Progenitor cell of endocrine pancreas (in vitro differentiated cells): ENCODE measurements around the gene RGL4. TPM values are rescaled to one million over a fixed set of nuclear protein-coding genes. Genes with fewer than 3 reads are reported as not detected.
"Not testable (repeated sequence)": the region's sequence is repeated elsewhere in the genome, so short reads cannot be mapped to it uniquely, and the experiment has no call there.

Source experiments
- DNase-seq: peaks from one replicate; pipeline ENCODE4 v3.0.0; 2021; ENCODE audit warnings: low spot score; ENCODE audit not compliant: unreplicated experiment
- H3K27ac Mint-ChIP-seq: 2 replicates; pipeline ENCODE4 v1.8.0; 2021; ENCODE audit warnings: mild to moderate bottlenecking, moderate library complexity, mixed read lengths
- H3K27me3 Mint-ChIP-seq: 2 replicates; pipeline ENCODE4 v1.8.0; 2021; ENCODE audit warnings: mixed read lengths
- H3K36me3 Mint-ChIP-seq: 2 replicates; pipeline ENCODE4 v1.8.0; 2022; ENCODE audit warnings: mixed read lengths; ENCODE audit not compliant: insufficient read depth
- H3K4me1 Mint-ChIP-seq: 2 replicates; pipeline ENCODE4 v1.8.0; 2021; ENCODE audit warnings: low read depth, mixed read lengths
- H3K4me3 Mint-ChIP-seq: 2 replicates; pipeline ENCODE4 v1.8.0; 2021; ENCODE audit warnings: low read depth, mild to moderate bottlenecking, moderate library complexity, mixed read lengths
- H3K9me3 Mint-ChIP-seq: 2 replicates; pipeline ENCODE4 v1.8.0; 2021; ENCODE audit warnings: low read depth, mixed read lengths
- total RNA-seq: library from RNA; stranded (reverse); gene quantifications from 2 replicates; pipeline ENCODE4 v1.2.1, GENCODE V29; 2021
- TF ChIP-seq, protein P1 (sequence below): fragments of 200-600 bp; sonication (generic); IDR thresholded peaks from one replicate; pipeline ENCODE4 v1.5.0; 2021; ENCODE audit warnings: antibody characterized with exemption, mild to moderate bottlenecking; ENCODE audit not compliant: unreplicated experiment

The RGL4 gene
- total RNA-seq, 1 donor from 2014 or later, result 0.07 TPM

DNA sequence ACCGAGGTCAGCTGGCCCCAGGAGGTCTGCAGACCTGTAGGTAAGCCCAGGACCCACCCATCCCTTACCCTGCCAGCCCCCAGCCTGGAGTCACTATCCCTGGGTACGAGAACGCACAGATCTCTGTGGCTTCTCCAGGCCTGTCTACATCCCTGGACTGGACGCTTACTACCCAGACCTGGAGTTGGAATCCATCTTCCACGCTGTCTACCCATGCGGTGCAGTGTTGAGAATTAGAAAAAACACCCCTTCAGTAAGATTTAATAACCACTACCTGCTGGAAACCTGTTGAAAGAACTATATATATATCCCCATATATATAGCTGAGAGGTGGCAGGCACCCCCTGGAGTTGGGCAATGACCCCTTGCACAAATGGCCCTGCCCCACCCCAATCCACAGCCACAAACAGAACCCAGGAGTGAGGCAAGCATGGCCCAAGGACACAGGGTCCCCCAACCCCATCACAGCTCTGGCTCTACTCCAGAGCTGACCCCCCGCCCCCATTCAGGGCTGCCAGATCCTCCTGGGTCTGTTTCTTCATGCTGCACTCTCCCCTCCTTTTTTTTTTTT lies 17.7 kb upstream of the RGL4 start:
- Mint-ChIP-seq H3K4me3 (no peak overlapping the region), H3K27me3 (no peaks in the 10 kb centered on the region), H3K9me3 (no peaks in the 10 kb centered on the region), H3K4me1 (peaks cover 29% of the 10 kb centered on the region), H3K36me3 (peaks cover 5% of the 10 kb centered on the region), H3K27ac (peak overlapping the region; percentile 54)
- DNase-seq, result no peak
- TF ChIP-seq, protein P1, sequence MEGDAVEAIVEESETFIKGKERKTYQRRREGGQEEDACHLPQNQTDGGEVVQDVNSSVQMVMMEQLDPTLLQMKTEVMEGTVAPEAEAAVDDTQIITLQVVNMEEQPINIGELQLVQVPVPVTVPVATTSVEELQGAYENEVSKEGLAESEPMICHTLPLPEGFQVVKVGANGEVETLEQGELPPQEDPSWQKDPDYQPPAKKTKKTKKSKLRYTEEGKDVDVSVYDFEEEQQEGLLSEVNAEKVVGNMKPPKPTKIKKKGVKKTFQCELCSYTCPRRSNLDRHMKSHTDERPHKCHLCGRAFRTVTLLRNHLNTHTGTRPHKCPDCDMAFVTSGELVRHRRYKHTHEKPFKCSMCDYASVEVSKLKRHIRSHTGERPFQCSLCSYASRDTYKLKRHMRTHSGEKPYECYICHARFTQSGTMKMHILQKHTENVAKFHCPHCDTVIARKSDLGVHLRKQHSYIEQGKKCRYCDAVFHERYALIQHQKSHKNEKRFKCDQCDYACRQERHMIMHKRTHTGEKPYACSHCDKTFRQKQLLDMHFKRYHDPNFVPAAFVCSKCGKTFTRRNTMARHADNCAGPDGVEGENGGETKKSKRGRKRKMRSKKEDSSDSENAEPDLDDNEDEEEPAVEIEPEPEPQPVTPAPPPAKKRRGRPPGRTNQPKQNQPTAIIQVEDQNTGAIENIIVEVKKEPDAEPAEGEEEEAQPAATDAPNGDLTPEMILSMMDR, result no peak

- no peaks in the 10 kb centered on the region for H3K27me3 Mint-ChIP-seq
- peak overlapping the region; percentile 29 for H3K27ac Mint-ChIP-seq
- no peaks in the 10 kb centered on the region for H3K9me3 Mint-ChIP-seq
- peaks cover 3% of the 10 kb centered on the region for H3K36me3 Mint-ChIP-seq
- H3K4me3 Mint-ChIP-seq, result no peak overlapping the region
- TF ChIP-seq, protein P1, result no peak
- no peak for DNase-seq
- peaks cover 30% of the 10 kb centered on the region for H3K4me1 Mint-ChIP-seq
Observed at GRCh38 chr22:23673826-23674690, 16.8 kb upstream of the RGL4 start.

GRCh38 chr22:23674886-23675501 lies 15.8 kb upstream of the RGL4 start:
- not testable (repeated sequence) for H3K27ac Mint-ChIP-seq, DNase-seq, H3K4me3 Mint-ChIP-seq, H3K9me3 Mint-ChIP-seq, H3K36me3 Mint-ChIP-seq, H3K27me3 Mint-ChIP-seq
- H3K4me1 Mint-ChIP-seq, result peaks cover 30% of the 10 kb centered on the region

DNA sequence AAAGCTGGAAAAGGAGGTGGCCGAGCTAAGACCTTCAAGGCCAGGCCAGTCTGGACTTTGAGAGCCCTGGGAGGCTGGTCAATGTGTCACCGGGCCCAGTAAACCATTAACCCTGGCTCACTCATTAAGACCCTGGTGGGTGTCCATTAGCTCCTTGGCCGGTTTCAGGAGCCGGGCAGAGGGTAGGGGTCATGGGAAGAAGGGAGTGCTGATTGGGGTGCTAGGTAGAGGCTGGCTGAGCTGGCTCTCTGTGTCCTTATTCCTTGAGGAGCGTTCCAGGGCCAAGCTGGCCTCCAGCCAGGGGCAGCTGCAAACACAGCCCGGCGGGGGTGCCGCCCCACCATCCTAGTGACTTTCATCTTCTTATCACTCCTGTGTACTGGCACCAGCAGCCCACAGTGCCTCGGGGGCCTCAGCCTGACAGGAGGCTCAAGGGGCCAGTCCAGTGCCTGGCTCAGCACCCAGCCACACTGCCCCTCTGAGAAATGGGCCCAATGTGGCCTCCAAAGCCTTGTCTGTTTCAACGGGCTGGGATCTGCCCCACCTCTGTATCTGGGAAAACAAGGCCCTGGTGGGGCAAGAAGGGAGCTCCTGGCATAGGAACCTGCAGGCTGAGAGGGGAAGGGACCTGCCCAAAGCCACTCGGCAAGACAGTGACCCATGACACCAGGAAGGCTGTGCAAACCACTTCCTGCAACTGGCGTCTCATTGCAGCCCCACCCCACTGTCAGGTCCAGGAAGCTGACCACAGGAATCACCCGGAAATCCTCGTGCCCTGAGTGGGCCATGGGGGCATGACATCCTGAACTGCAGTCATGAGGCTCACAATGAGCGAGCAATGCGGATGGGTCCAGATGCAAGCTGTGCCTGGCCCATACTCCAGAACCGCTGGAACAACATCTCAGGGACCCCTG lies 15.1 kb upstream of the RGL4 start:
- H3K4me3 Mint-ChIP-seq, result no peak overlapping the region

DNA sequence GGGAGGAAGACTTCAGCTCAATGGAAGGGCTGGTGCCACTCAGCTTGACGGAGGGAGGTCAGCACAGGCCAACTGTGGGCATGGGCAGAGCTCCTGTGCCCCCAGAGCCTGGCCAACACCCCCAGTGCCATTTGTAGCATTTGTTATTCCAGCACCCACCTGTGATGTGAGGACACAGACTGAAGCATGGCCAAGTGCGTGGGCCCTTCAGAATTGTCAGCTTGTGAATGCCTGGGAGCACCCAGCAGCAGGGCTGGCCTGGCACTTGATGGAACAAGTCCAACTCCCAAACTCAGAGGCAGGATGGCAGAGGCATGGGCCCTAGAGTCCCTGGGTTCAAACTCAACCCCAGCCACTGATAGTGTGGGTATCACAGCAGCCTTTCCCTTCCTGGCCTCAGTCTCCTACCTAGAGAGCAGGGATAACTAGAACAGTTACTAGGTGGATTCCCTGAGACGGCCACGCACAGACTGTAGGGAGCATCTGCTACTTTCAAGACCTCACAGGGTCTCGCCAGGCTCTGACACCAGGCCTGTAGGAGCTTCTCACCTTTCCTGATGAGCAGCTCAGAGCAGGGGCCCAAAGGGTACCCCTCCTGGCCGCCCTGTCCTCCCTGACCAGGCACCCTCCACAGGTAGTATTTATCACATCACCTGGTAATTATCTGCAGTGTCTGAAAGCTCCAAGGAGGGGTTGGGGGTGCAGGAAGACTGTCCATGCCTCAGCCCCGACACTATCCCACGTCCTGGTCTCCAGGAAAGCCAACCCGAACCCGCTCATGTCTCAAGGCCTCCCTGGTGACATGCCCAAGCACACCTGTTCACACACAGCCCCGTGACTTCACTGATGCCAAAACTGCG lies 13.7 kb upstream of the RGL4 start:
- not testable (repeated sequence) for H3K36me3 Mint-ChIP-seq, H3K9me3 Mint-ChIP-seq, H3K27ac Mint-ChIP-seq, DNase-seq, H3K27me3 Mint-ChIP-seq, H3K4me3 Mint-ChIP-seq
- H3K4me1 Mint-ChIP-seq, result peaks cover 30% of the 10 kb centered on the region

More for the DNA sequence above, 15.1 kb upstream of the RGL4 start:
- Mint-ChIP-seq H3K36me3 (peaks cover 5% of the 10 kb centered on the region), H3K27me3 (no peaks in the 10 kb centered on the region), H3K4me1 (peaks cover 30% of the 10 kb centered on the region), H3K9me3 (no peaks in the 10 kb centered on the region), H3K27ac (peak overlapping the region; percentile 20)
- TF ChIP-seq, protein P1, result no peak
- DNase-seq, result no peak
